ENCODE measurements around the gene NPC2. TPM values are rescaled to one million over a fixed set of nuclear protein-coding genes. Genes with fewer than 3 reads are reported as not detected.
"Not testable (repeated sequence)": the region's sequence is repeated elsewhere in the genome, so short reads cannot be mapped to it uniquely, and the experiment has no call there.

Gene NPC2
- 100 to 1,000 TPM; 174 to 259 (median 195) TPM for polyA plus RNA-seq (ENCODE audit: low read depth in 6 of 6)

DNA sequence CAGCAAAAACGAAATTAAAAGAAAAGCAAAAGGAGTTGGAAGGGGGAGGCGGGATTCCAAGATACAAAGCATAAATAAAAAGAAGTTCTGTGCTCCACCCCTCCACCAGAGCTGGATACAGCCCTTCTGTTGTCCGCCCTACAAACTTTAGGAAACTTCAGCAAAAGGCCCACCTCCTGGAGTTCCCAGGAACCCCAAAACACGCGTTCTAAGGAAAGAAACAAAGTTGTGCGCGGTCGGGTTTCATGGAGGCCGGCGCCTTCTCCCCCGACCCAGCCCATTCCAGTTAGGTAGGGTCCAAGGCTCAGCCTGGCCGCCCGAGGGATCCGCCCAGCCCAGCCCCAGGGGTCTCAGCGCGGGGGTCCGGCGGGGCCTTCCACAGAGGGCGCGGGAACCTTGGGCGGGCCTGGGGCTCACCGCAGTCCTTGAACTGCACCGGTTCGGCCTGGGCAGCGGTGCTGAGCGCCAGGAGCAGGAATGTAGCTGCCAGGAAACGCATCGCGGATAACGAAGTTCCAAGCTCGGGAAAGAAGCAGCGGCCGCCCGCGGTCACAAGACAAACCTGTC is at the start of gene NPC2:
Gene NPC2, minus strand, starts transcription at position 530 of the 567 bp plus-strand sequence. Its CDS starts 31 bp downstream, at position 499.
- H3K9me3 Mint-ChIP-seq, result no peaks in the 10 kb centered on the region
- H3K27ac Mint-ChIP-seq, result peak within 1 kb of the TSS in 5 of 6 donors; percentile 95 to 97 (median 96)
- peaks cover 19 to 31% (median 22%) of the 10 kb centered on the region in 3 donors for H3K4me1 Mint-ChIP-seq
- ATAC-seq (ENCODE audit: low read depth in 2 of 2) (no peak), DNase-seq (peak; percentile 28)
- no peaks in the 10 kb centered on the region for H3K36me3 Mint-ChIP-seq
- H3K4me3 Mint-ChIP-seq, result peak within 1 kb of the TSS in 1 of 8 donors; percentile 98
- H3K27me3 Mint-ChIP-seq, result no peaks in the 10 kb centered on the region

DNA sequence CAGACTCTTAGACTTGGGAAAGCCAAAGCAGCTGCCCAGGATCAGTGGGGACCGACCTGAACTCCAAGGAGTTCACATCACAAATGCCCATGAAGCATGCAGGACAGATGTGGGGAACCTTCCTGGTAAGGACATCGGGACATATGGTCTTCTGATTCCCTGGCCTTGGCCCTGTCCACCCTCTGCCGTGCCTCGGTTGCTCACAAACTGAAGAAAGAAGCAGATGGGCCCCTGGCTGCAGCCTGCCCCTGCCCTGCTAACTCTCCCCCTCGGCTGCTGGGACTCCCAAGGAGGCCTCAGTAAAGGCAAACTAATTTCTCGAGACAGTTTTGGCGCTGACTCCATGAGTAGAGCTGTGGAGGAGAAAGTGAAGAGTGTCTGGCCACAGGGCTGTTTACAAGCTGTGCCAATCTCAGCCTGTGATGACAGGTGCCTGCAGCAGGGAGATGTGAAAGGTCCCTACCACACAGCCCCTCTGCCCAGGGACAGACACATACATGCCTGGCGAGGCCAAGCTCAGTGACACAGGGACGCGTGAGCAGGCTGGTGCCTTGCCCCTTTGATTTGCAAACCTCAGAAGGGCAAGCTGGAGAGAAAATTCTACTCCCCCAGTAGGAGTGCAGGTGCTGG is 49.1 kb upstream of the NPC2 start:
- H3K27ac Mint-ChIP-seq, result no peak overlapping the region
- H3K4me3 Mint-ChIP-seq, result no peak overlapping the region
- H3K36me3 Mint-ChIP-seq, result no peaks in the 10 kb centered on the region
- DNase-seq (no peak), ATAC-seq (ENCODE audit: low read depth in 2 of 2) (no peak)
- no peaks in the 10 kb centered on the region for H3K4me1 Mint-ChIP-seq
- H3K9me3 Mint-ChIP-seq, result no peaks in the 10 kb centered on the region
- peaks cover 0 to 9% (median 6%) of the 10 kb centered on the region in 3 donors for H3K27me3 Mint-ChIP-seq

DNA sequence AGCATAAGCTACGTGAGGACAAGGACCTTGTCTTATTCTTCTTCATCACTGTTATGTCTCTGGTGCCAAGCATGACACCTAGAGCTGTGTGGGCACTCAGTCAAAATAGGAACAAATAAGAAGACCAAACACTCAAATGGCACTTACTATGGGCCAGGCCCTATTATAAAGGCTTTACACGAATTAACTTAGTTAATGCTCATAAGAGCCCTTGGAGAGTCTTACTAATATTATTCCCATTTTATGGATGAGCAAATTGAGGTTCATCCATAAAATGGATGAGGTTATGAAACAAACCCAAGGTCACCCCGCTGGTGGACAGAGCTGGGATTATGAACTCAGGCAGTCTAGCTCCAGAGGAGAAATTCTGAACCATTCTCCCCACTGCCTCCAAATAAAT is 48.1 kb upstream of the NPC2 start:
- H3K27me3 Mint-ChIP-seq, result peaks cover 0 to 9% (median 6%) of the 10 kb centered on the region in 3 donors
- no peak overlapping the region for H3K27ac Mint-ChIP-seq
- no peaks in the 10 kb centered on the region for H3K36me3 Mint-ChIP-seq
- no peak overlapping the region for H3K4me3 Mint-ChIP-seq
- no peaks in the 10 kb centered on the region for H3K9me3 Mint-ChIP-seq
- no peak for ATAC-seq (ENCODE audit: low read depth in 2 of 2)
- no peak for DNase-seq
- H3K4me1 Mint-ChIP-seq, result no peaks in the 10 kb centered on the region

DNA sequence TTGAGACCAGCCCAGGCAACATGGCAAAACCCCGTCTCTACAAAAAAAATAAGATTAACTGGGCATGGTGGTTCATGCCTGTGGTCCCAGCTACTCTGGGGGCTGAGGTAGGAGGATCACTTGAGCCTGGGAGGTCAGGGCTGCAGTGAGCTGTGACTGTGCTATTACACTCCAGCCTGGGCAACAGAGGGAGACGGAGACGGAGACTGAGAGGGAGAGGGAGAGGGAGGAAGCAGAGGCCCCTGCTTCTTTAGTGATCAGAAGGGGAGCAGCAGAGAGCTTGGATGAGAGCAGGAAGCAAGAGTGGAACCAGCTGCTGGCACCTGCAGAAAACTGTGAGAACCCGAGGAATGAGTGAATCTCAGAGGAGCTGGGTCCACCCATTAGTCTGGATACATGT is 46.4 kb upstream of the NPC2 start:
- Mint-ChIP-seq H3K9me3 (no peaks in the 10 kb centered on the region), H3K36me3 (no peaks in the 10 kb centered on the region), H3K27ac (no peak overlapping the region), H3K4me1 (no peaks in the 10 kb centered on the region), H3K4me3 (no peak overlapping the region), H3K27me3 (peaks cover 0 to 9% (median 6%) of the 10 kb centered on the region in 3 donors)
- no peak for ATAC-seq (ENCODE audit: low read depth in 2 of 2)
- DNase-seq, result no peak

DNA sequence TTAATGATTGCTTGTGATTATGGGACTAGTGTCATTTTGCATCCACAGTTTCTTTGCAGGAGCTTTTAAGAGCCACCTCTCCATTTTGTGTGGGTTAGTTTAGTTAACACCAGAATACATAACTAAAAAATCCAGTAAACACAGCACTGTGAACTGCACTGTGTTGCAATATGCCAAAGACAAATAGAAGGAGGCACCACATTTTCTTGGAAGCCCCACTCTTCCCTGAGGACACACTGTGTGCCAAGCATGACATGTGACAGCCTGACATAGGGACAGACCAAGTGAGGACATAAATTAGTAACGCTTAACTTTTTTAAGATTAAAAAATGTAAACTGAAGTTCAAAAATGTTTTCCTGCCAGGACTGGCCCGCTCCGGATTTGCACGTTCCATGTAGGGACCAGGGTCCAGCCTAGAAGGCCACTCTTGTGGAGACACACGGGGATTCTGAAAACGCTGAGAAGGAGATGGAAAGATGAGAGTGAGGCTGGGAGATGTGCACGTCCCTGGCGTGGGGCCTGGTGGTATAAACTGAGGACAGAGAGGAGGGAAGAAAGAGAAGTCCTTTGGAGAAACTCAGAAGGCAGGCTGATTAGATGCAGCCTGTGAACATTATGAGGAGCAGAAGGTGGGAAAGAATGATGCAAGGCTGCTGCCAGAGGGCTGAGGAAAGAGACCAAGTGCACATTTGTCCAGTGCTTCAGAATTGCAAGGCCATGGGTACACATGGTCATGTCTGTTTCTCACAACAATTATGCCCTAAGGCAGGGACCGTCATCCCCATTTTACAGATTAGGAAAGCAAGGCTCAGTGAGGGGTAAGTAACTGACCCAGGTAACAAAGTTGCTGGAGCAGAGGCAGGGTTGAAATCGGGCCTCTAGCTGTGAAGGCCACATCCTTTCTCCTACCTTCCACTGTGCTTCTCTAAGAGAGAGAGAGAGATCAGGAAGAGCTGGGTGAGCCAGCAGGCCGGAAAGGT is 45.6 kb upstream of the NPC2 start:
- H3K27ac Mint-ChIP-seq, result peak overlapping the region in 2 of 6 donors; percentile 16 to 25
- H3K27me3 Mint-ChIP-seq, result peaks cover 0 to 3% (median 3%) of the 10 kb centered on the region in 3 donors
- H3K4me1 Mint-ChIP-seq, result peaks cover 0 to under 1% (median 0%) of the 10 kb centered on the region in 3 donors
- H3K4me3 Mint-ChIP-seq, result no peak overlapping the region
- ATAC-seq (ENCODE audit: low read depth in 2 of 2) (no peak), DNase-seq (no peak)
- no peaks in the 10 kb centered on the region for H3K9me3 Mint-ChIP-seq
- H3K36me3 Mint-ChIP-seq, result no peaks in the 10 kb centered on the region

DNA sequence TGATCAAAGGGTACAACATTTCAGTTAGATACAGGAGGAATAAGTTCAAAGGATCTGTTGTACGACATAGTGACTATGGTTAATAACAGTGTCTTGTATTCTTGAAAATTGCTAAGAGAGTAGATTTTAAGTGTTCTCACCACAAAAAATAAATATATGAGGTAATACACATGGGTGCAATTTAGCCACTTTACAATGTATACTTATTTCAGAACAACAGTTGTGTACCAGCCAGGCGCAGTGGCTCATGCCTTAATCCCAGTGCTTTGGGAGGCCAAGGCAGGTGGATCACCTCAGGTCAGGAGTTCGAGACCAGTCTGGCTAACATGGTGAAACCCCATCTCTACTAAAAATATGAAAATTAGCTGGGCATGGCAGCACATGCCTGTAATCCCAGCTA is 43.2 kb upstream of the NPC2 start:
- H3K27me3 Mint-ChIP-seq; H3K9me3 Mint-ChIP-seq; ATAC-seq (ENCODE audit: low read depth in 2 of 2); H3K27ac Mint-ChIP-seq; H3K4me3 Mint-ChIP-seq; DNase-seq; H3K36me3 Mint-ChIP-seq; H3K4me1 Mint-ChIP-seq: not testable (repeated sequence)

DNA sequence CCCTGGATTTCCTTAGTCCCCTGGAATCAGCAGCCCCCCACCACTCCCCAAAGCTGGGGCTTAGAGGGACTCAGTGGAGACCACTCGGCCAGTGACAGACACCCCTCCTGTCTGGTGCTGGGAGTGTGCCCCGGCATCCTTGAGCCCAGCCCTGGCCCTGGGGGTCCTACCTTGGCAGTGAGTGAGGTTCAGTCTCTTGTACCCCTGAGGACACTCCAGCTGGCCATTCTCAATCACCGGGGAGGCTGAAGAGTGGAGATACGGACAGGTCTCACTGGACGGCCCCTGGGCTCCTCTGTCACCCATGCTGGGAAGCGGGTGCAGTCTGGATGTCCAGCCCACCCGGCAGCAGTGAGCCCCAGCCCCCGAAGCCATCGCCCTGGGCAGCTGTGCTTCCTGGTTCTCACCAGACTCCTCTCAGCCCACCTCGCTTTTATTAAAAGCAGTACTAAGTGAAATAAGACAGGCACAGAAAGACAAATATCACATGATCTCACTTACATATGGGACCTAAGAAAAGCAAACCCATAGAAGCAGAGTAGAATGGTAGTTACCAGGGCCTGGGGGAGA is 42.7 kb upstream of the NPC2 start:
- Mint-ChIP-seq H3K36me3 (no peaks in the 10 kb centered on the region), H3K9me3 (no peaks in the 10 kb centered on the region), H3K4me3 (no peak overlapping the region), H3K4me1 (peaks cover 5 to 9% (median 6%) of the 10 kb centered on the region in 3 donors), H3K27ac (no peak overlapping the region), H3K27me3 (no peaks in the 10 kb centered on the region)
- DNase-seq (no peak), ATAC-seq (ENCODE audit: low read depth in 2 of 2) (no peak)

DNA sequence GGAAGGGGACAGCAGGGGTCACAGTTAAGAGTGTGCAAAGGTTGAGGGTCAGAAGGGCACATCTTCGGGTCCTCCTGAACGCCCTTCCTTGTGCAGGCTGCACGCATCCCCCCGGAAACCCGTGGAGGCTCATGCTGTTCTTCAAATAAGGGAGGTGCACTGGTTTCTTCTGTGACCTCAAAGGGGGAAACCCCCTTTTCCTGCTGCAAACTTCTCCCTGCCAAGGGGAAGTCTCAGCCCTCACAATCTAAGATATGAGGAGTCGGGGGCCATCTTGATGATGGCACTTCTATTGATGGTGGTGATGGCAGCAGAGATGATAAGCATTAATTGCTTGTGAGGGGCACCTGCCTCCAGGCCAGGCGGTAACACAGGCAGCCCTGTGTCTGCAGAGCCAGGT is 40.5 kb upstream of the NPC2 start:
- ATAC-seq (ENCODE audit: low read depth in 2 of 2) (peak in 1 of 2 donors; percentile 21), DNase-seq (no peak)
- H3K9me3 Mint-ChIP-seq, result no peaks in the 10 kb centered on the region
- no peak overlapping the region for H3K27ac Mint-ChIP-seq
- no peaks in the 10 kb centered on the region for H3K36me3 Mint-ChIP-seq
- H3K27me3 Mint-ChIP-seq, result no peaks in the 10 kb centered on the region
- H3K4me1 Mint-ChIP-seq, result peaks cover 5 to 9% (median 6%) of the 10 kb centered on the region in 3 donors
- H3K4me3 Mint-ChIP-seq, result no peak overlapping the region

DNA sequence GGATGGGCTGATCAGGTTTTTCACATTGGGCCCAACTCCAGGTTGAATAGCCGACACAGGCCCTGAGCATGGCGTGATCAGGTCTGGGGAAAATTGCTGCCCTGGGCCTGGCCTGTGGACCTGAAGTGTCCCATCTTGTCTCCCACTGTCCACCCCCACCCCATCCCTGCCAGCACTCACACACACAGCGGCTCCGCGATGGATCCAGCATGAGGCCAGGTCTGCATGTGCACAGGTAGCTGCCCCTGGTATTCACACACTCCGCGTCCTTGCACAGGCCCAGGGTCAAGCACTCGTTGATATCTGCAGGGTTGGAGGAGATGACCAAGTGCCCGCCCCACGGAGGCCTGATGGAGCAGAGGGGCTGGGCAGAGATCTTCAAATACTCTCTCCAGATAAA is 39.1 kb upstream of the NPC2 start:
- H3K4me3 Mint-ChIP-seq, result no peak overlapping the region
- DNase-seq, result no peak
- H3K4me1 Mint-ChIP-seq, result peaks cover 5 to 9% (median 6%) of the 10 kb centered on the region in 3 donors
- H3K27me3 Mint-ChIP-seq, result no peaks in the 10 kb centered on the region
- no peaks in the 10 kb centered on the region for H3K9me3 Mint-ChIP-seq
- no peaks in the 10 kb centered on the region for H3K36me3 Mint-ChIP-seq
- ATAC-seq (ENCODE audit: low read depth in 2 of 2), result no peak
- no peak overlapping the region for H3K27ac Mint-ChIP-seq

DNA sequence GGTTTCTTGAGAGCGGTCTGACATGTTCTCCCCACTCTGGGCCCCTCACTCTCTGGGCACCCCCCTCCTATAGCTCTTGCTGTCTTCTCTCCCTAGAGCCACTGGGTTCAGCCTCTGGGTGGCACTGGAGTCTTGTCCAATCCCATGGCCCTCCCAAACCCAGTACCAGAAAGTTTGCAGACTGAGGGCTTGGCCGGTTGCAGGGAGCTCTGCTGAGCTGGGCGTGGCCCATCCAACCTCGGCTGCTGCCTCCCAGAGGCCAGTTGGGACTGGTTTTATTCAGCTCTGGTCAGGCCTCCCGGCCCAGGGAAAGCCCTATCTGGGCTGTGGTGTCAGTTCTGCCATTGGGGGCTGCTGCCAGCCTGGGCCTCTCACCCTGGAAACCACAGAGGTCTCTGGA is 38.4 kb upstream of the NPC2 start:
- DNase-seq, result no peak
- no peaks in the 10 kb centered on the region for H3K27me3 Mint-ChIP-seq
- no peak for ATAC-seq (ENCODE audit: low read depth in 2 of 2)
- peaks cover 7 to 9% (median 7%) of the 10 kb centered on the region in 3 donors for H3K4me1 Mint-ChIP-seq
- no peaks in the 10 kb centered on the region for H3K9me3 Mint-ChIP-seq
- H3K36me3 Mint-ChIP-seq, result no peaks in the 10 kb centered on the region
- no peak overlapping the region for H3K27ac Mint-ChIP-seq
- H3K4me3 Mint-ChIP-seq, result no peak overlapping the region

DNA sequence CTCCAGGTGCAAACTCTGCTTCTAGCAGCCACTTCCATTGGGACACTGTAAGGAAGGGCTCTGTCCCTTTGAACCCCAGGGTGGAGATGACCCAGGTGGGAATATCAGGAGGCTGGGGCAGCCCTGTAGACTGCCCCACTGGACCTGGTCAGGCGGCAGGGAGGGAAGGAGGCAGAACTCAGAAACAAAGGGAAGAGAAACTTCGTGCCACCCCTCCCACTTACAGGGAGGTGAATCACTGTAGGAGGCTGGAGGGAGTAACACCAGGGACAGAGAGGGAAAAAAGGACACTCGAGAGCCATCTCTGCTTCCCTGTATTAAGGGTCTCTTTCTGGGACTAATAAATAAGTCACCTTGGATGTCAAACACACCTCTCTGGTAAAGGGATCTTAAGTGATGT is 37.9 kb upstream of the NPC2 start:
- no peak overlapping the region for H3K4me3 Mint-ChIP-seq
- no peak for DNase-seq
- H3K4me1 Mint-ChIP-seq, result peaks cover 11 to 12% (median 11%) of the 10 kb centered on the region in 3 donors
- no peaks in the 10 kb centered on the region for H3K36me3 Mint-ChIP-seq
- ATAC-seq (ENCODE audit: low read depth in 2 of 2), result no peak
- H3K27me3 Mint-ChIP-seq, result no peaks in the 10 kb centered on the region
- peak overlapping the region in 1 of 6 donors; percentile 54 for H3K27ac Mint-ChIP-seq
- H3K9me3 Mint-ChIP-seq, result no peaks in the 10 kb centered on the region

DNA sequence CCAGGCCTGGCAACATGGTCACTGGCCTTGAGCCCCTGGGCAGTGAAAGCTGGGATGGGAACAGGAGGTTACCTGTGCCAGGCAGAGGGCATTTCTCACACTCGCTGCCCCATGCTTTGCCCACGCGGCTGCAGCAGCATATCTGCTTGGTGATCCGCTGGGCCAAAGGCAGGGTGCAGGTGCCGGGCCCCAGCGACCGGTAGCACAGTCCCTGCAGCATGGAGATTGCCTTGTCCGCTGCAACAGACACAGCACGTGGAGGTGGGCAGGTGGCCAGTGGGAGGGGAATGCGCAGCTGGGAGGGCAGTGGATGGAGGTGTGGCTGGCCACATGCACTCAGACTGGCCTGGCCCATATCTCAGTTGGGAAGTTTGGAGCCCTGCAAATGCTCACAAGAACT is 35.8 kb upstream of the NPC2 start:
- H3K36me3 Mint-ChIP-seq, result no peaks in the 10 kb centered on the region
- peak overlapping the region in 1 of 6 donors; percentile 53 for H3K27ac Mint-ChIP-seq
- ATAC-seq (ENCODE audit: low read depth in 2 of 2) (no peak), DNase-seq (no peak)
- peaks cover 19 to 23% (median 22%) of the 10 kb centered on the region in 3 donors for H3K4me1 Mint-ChIP-seq
- no peaks in the 10 kb centered on the region for H3K9me3 Mint-ChIP-seq
- no peak overlapping the region for H3K4me3 Mint-ChIP-seq
- H3K27me3 Mint-ChIP-seq, result no peaks in the 10 kb centered on the region

DNA sequence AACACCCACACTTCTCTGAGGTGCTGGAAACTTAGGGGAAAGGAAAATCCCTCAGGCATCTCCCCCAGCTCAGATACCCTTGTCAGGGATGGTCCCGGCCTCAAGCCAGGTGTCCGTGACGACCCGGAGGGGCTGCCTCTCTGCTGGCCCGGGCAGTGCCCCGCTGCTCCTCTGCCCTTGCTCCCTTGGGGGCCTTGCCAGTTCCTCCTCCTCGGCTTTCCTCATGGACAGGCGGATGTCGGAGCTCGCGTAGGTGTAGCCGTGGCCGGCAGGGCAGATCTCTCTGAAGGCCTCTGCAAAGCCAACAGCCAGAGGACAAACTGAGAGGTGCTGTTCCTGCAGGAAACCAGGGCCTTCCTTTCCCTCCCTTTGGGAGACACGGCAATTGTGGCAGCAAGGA is 35.3 kb upstream of the NPC2 start:
- H3K9me3 Mint-ChIP-seq, result no peaks in the 10 kb centered on the region
- DNase-seq (no peak), ATAC-seq (ENCODE audit: low read depth in 2 of 2) (no peak)
- H3K36me3 Mint-ChIP-seq, result no peaks in the 10 kb centered on the region
- peaks cover 0 to 3% (median 0%) of the 10 kb centered on the region in 3 donors for H3K27me3 Mint-ChIP-seq
- H3K27ac Mint-ChIP-seq, result no peak overlapping the region
- peaks cover 15 to 22% (median 22%) of the 10 kb centered on the region in 3 donors for H3K4me1 Mint-ChIP-seq
- H3K4me3 Mint-ChIP-seq, result no peak overlapping the region

Data from naive B cell (primary cell).